HepG2 (cell line): Measurements from ENCODE around the gene CNTROB. TPM values are rescaled to one million over a fixed set of nuclear protein-coding genes. Genes with fewer than 3 reads are reported as not detected.

Experiments used
- BRF2 ChIP-seq: sonication (generic); formaldehyde crosslinking; IDR thresholded peaks from 2 replicates; pipeline ENCODE4 v1.8.1; 2022; ENCODE audit warnings: mild to moderate bottlenecking, missing genetic modification reagents
- CENPX ChIP-seq: sonication (generic); formaldehyde crosslinking; IDR thresholded peaks from 2 replicates; pipeline ENCODE4 v1.9.0; 2021; ENCODE audit warnings: mild to moderate bottlenecking, missing genetic modification reagents, moderate library complexity
- FOXA3 ChIP-seq: IDR thresholded peaks from 2 replicates; pipeline ENCODE4 v1.6.1; 2016; ENCODE audit warnings: missing genetic modification reagents, missing compliant biosample characterization
- GMEB2 ChIP-seq: IDR thresholded peaks from 2 replicates; pipeline ENCODE4 v1.6.1; 2016; ENCODE audit warnings: missing biosample characterization, missing genetic modification reagents, low read depth
- HNRNPH1 ChIP-seq: fragments of 200-400 bp; formaldehyde crosslinking; optimal IDR thresholded peaks from 2 replicates; pipeline ENCODE3; 2017; ENCODE audit warnings: mild to moderate bottlenecking, low read depth, low read length
- MEIS1 ChIP-seq: sonication (generic); formaldehyde crosslinking; IDR thresholded peaks from 2 replicates; pipeline ENCODE4 v1.9.0; 2021; ENCODE audit warnings: mild to moderate bottlenecking, missing genetic modification reagents, moderate library complexity, borderline replicate concordance
- MIER2 ChIP-seq: IDR thresholded peaks from 2 replicates; pipeline ENCODE4 v1.6.1; 2016; ENCODE audit warnings: missing biosample characterization, missing genetic modification reagents
- NBN ChIP-seq: fragments of 450-650 bp; conservative IDR thresholded peaks from 2 replicates; pipeline ENCODE4 v1.6.1; 2017
- NR1H2 ChIP-seq: sonication (generic); formaldehyde crosslinking; IDR thresholded peaks from 2 replicates; pipeline ENCODE4 v1.8.1; 2022; ENCODE audit warnings: low read depth, missing genetic modification reagents, borderline replicate concordance
- RBAK ChIP-seq: sonication (generic); formaldehyde crosslinking; IDR thresholded peaks from 2 replicates; pipeline ENCODE4 v1.5.1; 2020; ENCODE audit warnings: mild to moderate bottlenecking, missing genetic modification reagents
- SOX6 ChIP-seq, 2 experiments: fragments of 450-650 bp in 1 of 2; sonication (generic) in 1 of 2; formaldehyde crosslinking in 1 of 2; IDR thresholded peaks; 2 replicates each; pipeline versions ENCODE4 v1.4.0 to v1.6.1; 2017 to 2020; ENCODE audit warnings: antibody characterized with exemption in 1 of 2, mild to moderate bottlenecking in 1 of 2, missing genetic modification reagents in 1 of 2
- TEAD3 ChIP-seq: optimal IDR thresholded peaks from 2 replicates; pipeline ENCODE3; 2016; ENCODE audit warnings: borderline replicate concordance
- ZC3H13 ChIP-seq: sonication (generic); formaldehyde crosslinking; IDR thresholded peaks from 2 replicates; pipeline ENCODE4 v1.8.1; 2023; ENCODE audit warnings: mild to moderate bottlenecking, missing genetic modification reagents, moderate library complexity
- ZNF382 ChIP-seq: sonication (generic); formaldehyde crosslinking; IDR thresholded peaks from 2 replicates; pipeline ENCODE4 v1.5.0; 2020; ENCODE audit warnings: missing genetic modification reagents, mild to moderate bottlenecking, borderline replicate concordance
- ZNF629 ChIP-seq: sonication (generic); formaldehyde crosslinking; conservative IDR thresholded peaks from 2 replicates; pipeline ENCODE4 v1.5.0; 2020; ENCODE audit warnings: missing genetic modification reagents
- ZNF850 ChIP-seq: sonication (generic); formaldehyde crosslinking; conservative IDR thresholded peaks from 2 replicates; pipeline ENCODE4 v1.9.0; 2021; ENCODE audit warnings: mild to moderate bottlenecking, missing genetic modification reagents
- ZSCAN12 ChIP-seq: sonication (generic); formaldehyde crosslinking; IDR thresholded peaks from 2 replicates; pipeline ENCODE4 v1.9.0; 2021; ENCODE audit warnings: mild to moderate bottlenecking, missing genetic modification reagents
- polyA plus RNA-seq, 8 experiments: library from polyadenylated mRNA; depleted of rRNA in 3 of 8; stranded (reverse) in 7 of 8; unstranded in 1 of 8; fragments of >200 nt; fragmentation: Illumina TruSeq in 4 of 8; extraction: Trizol in 4 of 8; gene quantifications; 2 replicates each; pipeline versions ENCODE4 v1.2.1 to v1.2.3, GENCODE V29; 2011 to 2016; ENCODE audit warnings: low read depth in 4 of 8, missing spikeins in 1 of 8, mixed read lengths in 1 of 8; ENCODE audit not compliant: insufficient read depth in 1 of 8
- total RNA-seq, 5 experiments: library from RNA; depleted of rRNA; stranded (reverse); fragments of >200 nt; fragmentation: Illumina TruSeq; extraction: Trizol; gene quantifications; 2 replicates each; pipeline ENCODE4 v1.2.3, GENCODE V29; 2016; ENCODE audit warnings: low read depth in 1 of 5
- TF ChIP-seq, protein P1 (sequence below): sonication (generic); formaldehyde crosslinking; IDR thresholded peaks from 2 replicates; pipeline ENCODE4 v1.4.0; 2020; ENCODE audit warnings: missing genetic modification reagents, borderline replicate concordance
- TF ChIP-seq, protein P2 (sequence below): IDR thresholded peaks from 2 replicates; pipeline ENCODE4 v1.6.1; 2016
- TF ChIP-seq, protein P3 (sequence below): sonication (generic); formaldehyde crosslinking; IDR thresholded peaks from 2 replicates; pipeline ENCODE4 v1.5.0; 2020; ENCODE audit warnings: mild to moderate bottlenecking, missing genetic modification reagents, moderate library complexity

Gene CNTROB
- total and polyA plus RNA-seq, 2 of the 13 experiments (the other 11 are each of a cell fraction or from before 2014, with no cell fraction given) = 21.2 to 24.1 TPM

DNA sequence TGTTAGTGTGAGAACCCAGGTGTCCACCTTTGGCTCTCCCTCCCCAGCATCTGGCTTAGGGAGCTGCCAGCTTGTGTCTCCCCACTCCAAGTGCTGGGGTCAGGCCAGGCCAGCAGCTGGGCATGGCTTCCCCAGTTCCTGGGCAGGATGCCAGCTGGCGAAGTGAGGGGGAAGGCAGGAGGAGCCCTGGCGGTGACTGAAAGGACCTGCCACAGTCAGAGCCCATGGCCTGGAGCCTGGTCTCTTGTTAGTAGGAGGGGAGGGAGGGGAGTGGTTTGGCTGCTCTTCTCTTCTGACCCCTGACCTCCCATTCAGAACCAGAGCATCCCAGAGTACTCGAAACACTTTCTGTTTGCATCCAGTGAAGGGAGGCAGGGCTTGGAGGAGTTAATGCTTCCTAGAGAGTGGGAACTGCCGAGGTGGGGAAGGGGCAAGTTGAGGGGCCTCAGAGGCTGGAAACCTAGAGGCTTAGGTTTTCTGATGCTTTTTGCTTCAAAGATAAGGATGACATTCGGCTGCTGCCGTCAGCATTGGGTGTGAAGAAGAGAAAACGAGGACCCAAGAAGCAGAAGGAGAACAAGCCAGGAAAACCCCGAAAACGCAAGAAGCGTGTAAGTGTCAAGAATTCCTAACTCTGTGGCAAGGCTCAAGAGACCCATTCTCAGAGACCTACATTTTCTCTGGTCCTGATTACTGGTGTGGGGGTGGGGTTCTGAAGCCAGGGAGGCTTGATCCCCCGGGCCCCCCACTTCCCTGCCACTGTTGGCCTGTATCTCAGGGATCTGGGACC lies 42.6 kb upstream of the CNTROB start (continued):
- TF ChIP-seq SOX6 (IDR thresholded peaks at IDR 0.05) (no peak), SOX6 (CRISPR knock-in tag; IDR thresholded peaks at IDR 0.05) (no peak), GMEB2 (no peak), NBN (no peak), FOXA3 (CRISPR knock-in tag) (no peak), ZC3H13 (CRISPR knock-in tag) (no peak), BRF2 (no peak), TEAD3 (CRISPR knock-in tag) (peak; percentile 15), HNRNPH1 (peak; percentile 50), CENPX (CRISPR knock-in tag) (no peak), RBAK (CRISPR knock-in tag) (no peak), ZNF850 (CRISPR knock-in tag) (no peak), ZNF629 (no peak), MIER2 (CRISPR knock-in tag) (no peak), NR1H2 (CRISPR knock-in tag) (no peak), ZSCAN12 (no peak), ZNF382 (CRISPR knock-in tag) (no peak), MEIS1 (CRISPR knock-in tag) (no peak)
- TF ChIP-seq, protein P1, sequence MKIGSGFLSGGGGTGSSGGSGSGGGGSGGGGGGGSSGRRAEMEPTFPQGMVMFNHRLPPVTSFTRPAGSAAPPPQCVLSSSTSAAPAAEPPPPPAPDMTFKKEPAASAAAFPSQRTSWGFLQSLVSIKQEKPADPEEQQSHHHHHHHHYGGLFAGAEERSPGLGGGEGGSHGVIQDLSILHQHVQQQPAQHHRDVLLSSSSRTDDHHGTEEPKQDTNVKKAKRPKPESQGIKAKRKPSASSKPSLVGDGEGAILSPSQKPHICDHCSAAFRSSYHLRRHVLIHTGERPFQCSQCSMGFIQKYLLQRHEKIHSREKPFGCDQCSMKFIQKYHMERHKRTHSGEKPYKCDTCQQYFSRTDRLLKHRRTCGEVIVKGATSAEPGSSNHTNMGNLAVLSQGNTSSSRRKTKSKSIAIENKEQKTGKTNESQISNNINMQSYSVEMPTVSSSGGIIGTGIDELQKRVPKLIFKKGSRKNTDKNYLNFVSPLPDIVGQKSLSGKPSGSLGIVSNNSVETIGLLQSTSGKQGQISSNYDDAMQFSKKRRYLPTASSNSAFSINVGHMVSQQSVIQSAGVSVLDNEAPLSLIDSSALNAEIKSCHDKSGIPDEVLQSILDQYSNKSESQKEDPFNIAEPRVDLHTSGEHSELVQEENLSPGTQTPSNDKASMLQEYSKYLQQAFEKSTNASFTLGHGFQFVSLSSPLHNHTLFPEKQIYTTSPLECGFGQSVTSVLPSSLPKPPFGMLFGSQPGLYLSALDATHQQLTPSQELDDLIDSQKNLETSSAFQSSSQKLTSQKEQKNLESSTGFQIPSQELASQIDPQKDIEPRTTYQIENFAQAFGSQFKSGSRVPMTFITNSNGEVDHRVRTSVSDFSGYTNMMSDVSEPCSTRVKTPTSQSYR (CRISPR knock-in tag) = peak; percentile 24; the same call in 1 of the 2 replicates
- TF ChIP-seq, protein P2, sequence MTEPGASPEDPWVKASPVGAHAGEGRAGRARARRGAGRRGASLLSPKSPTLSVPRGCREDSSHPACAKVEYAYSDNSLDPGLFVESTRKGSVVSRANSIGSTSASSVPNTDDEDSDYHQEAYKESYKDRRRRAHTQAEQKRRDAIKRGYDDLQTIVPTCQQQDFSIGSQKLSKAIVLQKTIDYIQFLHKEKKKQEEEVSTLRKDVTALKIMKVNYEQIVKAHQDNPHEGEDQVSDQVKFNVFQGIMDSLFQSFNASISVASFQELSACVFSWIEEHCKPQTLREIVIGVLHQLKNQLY (CRISPR knock-in tag) = no peak
- TF ChIP-seq, protein P3, sequence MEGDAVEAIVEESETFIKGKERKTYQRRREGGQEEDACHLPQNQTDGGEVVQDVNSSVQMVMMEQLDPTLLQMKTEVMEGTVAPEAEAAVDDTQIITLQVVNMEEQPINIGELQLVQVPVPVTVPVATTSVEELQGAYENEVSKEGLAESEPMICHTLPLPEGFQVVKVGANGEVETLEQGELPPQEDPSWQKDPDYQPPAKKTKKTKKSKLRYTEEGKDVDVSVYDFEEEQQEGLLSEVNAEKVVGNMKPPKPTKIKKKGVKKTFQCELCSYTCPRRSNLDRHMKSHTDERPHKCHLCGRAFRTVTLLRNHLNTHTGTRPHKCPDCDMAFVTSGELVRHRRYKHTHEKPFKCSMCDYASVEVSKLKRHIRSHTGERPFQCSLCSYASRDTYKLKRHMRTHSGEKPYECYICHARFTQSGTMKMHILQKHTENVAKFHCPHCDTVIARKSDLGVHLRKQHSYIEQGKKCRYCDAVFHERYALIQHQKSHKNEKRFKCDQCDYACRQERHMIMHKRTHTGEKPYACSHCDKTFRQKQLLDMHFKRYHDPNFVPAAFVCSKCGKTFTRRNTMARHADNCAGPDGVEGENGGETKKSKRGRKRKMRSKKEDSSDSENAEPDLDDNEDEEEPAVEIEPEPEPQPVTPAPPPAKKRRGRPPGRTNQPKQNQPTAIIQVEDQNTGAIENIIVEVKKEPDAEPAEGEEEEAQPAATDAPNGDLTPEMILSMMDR (CRISPR knock-in tag) = peak; percentile 44; the same call in 1 of the 2 replicates
